ENCODE results near the gene TOP1.
A peak's percentile ranks its signal among the peaks of the same experiment; 100 is the strongest.

Gene TOP1

DNA sequence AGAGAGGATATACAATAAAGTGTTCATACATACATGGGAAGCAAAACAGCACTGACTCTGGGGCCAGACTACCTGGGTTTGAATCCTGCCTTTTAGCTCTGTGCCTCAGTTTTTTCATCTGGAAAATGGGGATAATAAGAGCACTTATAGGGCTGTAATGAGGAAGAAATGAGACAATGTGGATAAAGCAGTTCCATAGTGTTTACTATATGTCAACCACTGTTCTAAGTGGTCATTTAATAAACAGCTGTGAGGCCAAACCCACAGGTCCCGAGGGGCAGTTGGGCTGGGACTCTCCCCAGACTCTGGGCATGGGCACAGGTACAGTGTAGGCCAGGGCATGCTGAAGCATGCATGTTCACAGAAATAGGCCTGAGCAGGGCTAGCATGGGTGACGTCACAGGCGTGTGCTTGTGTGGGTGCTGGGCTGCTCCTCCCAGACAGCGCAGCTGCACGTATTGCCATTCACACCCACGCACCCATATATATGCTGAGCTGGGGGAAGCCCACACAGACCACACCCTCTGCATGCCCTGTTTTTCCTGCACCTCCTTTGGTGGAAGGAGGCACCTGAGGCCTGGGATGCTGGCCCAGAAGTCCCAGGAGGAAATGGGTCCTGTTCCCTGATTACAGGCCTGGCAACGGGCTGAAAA, 105.2 kb downstream of the TOP1 start:
- no peak for DNase-seq

DNA sequence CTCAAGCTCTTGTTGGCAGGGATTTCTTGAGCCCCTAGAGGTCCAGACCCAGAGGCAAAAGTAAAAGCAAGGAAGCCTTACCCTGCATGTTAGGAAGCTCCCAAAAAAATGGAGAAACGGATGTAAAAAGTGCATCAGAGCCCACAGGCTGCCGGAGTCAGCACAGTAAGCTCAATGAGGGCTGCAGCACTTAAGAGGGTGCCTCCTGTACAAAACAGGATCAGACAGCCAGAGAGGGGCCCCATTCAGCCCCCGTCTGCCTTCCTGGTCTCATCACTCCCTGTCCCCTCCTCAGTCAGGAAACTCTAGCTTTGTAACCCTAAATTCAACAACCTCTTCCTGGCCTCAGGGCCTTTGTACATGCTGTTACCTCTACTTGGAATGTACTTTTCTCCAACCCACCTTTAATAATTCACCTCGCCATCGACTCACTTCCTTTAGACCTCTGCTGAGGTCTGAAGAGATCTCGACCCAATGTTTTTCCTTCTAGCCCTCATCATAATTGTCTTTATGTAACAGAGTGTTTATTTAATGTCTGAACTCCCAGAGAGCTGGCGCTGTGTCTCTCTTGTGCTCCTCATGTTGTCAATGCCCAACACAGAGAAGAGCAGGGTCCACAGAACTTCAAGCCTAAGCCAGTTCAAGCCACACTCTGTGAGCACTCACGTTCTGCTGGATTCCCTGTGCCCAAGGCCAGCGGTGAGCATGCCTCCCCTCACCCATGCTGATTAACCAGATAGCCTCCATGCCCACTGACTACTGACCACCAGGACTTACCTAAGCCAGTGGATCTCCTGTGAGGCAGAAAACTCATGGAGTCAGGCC, 106.0 kb downstream of the TOP1 start:
- DNase-seq, result no peak

- peak; percentile 80 for DNase-seq
Observed at GRCh38 chr20:41135187-41135887, 106.7 kb downstream of the TOP1 start.

DNA sequence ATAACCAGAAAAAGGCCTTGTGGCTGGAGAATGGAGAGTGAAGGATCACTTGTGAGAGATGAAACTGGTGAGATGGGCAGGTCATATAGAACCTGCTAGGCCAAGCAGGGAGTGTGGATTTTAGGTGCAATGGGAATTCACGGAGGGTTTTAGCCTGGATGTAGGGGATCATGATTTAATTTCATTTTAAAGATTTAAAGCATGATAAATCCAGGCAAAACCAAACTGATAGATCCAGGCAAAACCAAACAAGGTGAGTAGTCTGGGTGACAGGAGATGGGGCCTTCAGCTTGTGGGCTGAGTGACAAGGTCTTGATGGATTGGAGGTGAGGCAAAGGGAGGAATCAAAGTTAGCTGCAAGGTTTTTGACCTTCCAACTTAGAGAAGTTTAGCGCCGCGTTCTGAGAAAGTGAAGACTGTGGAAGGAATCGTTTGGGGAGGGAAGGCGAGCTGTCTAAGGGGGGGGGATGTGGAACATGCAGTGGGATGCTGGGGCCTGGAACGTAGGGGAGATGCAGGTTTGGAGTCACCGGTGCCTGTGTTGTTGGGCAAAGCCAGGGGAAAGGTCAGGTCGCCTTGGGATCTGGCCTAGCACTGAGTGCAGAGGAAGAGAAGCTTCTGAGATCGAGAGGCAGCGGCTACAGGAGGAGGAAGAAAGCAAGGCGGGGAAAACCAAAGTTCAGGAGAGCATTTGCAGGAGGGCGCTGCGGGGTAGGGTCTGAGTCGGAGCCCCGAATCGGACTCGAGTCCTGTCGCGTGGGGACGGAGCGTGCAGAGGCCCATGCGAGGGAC, 107.5 kb downstream of the TOP1 start:
- DNase-seq, result no peak

DNA sequence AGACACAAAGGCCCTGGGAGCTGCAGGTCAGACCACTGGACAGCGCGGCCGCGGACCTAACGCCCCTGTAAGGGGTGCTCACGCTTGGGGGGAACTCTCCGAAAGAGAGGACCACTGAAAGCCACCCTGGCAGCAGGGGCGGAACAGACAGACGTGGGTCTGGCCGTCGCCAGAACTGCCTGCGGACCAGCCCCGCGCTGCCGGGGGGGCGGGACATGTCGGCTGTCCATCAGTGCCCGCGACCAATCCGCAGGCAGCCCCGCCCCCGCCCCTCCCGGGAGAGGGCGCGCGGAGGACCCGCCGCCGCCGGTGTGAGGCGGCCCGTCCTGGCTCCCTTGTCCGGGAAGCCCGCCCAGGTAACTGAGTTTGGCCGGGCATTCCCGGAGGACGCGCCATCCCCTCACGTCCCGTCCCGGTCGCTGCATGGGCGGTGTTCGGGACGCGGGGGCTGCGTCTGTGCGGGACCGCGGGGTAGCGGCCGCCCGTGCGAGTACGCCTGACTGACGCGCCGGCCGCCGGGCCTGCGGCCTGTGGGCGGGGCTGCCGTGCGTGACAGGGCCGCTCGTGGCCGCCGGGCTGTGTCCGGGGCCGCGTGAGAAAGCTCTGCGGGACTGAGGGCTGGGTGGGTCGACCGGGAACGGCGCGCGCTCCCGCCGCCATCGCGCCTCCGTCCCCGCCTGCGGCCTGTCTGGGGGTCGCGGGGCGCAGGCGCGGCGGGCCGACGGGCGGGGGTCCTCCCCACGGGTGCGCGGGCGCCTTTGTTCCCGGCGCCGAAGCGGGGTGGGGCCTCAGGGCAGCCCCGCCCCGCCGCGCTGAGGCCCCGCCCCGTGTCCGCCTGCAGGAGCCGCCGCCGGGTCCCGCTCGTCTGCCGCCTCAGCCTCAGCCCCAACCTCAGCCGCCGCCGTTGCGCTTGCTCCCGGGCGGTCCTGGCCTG, 108.3 kb downstream of the TOP1 start, which contains the start of gene PLCG1:
TSS of gene PLCG1 (plus strand) at position 864 of the 934 bp plus-strand sequence. CDS start 99 bp downstream, outside the sequence.
- peak; percentile 94 for DNase-seq

- DNase-seq, result peak; percentile 91
Observed at GRCh38 chr20:41137614-41138474, 109.2 kb downstream of the TOP1 start.

- no peak for DNase-seq
Observed at GRCh38 chr20:41138475-41139226, 110.0 kb downstream of the TOP1 start.

- DNase-seq, result peak; percentile 11
Observed at GRCh38 chr20:41139227-41140093, 110.8 kb downstream of the TOP1 start.

DNA sequence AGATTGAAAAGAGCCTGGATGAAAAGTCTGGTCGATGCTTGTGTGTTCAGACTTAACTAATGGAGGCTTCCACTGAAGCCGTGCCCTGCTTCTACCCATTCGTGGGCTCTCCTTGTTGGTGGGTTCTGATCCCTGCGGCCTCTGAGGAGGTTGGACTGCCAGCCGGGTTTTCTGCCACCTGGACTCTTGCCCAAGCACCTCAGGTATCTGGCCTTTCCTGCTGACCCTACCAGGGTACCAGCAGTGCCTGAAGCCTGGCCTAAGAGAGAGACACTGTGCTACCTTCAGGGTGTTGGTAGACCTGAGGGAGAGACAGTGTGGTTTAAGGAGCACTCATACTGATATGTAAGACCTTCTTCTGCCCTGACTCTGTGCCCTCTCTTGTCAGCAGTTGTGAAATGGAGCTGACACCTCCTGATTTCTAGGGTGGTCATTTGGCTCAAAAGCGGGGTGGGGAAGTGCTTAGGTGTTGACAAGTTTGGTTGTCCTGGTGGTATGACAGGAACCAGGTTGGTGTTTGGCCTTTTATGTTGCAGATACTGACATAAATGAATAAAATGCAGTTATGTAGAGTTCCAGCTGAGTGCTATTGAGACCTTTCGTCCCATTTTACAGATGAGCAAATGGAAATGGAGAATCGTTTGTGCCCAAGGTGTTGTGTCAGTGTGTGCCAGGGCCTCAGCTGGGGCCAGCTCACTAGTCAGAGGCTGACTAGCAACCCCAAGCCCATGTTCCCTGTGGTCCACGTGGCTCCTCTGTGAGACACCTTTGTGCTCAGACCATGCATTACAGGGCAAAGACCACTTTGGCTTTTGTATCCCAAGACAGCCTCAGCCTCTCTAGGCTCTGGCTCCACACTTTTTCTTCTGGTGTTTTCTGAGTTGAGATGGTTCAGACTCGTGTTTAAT, 111.9 kb downstream of the TOP1 start:
- peak; percentile 29 for DNase-seq

DNA sequence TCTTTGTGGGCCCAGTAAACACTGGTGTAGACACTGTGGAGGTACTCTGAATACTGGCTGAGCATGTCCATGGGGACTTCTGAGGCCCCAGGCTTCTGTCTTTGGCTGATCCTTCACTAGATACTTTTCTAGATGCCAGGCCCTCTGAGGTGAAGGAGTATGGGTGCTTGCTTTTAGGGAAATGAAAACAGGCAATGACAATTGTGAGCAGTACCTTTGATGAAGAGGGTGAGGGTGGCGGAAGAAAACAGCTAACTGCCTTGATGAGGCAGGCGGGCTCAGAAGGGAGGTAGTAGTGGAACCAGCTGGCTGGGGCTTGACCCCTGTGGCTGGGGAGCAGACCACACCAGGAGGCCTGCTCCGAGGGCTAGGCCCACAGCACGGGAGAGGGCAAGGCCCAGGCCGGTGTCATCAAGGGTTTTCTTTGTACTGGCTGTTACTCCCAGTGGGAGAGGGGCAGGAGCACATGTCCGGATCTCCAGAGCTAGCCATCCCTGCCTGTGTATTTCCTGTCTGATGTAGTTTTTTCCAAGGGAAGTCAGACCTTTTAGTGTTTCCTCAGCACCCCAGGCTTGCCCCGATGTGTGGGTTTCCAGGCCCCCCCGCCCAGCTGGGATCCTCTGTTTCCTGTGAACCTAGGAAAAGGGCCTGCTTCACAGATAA, 112.7 kb downstream of the TOP1 start:
- no peak for DNase-seq

GRCh38 chr20:41142245-41142644, 113.6 kb downstream of the TOP1 start:
- no peak for DNase-seq

GRCh38 chr20:41142919-41143318, 114.3 kb downstream of the TOP1 start:
- DNase-seq, result no peak

- no peak for DNase-seq
Observed at GRCh38 chr20:41143354-41143753, 114.7 kb downstream of the TOP1 start.

- DNase-seq, result no peak
Observed at GRCh38 chr20:41145317-41145716, 116.7 kb downstream of the TOP1 start.

GRCh38 chr20:41145821-41146620, 117.4 kb downstream of the TOP1 start:
- DNase-seq, result no peak

DNA sequence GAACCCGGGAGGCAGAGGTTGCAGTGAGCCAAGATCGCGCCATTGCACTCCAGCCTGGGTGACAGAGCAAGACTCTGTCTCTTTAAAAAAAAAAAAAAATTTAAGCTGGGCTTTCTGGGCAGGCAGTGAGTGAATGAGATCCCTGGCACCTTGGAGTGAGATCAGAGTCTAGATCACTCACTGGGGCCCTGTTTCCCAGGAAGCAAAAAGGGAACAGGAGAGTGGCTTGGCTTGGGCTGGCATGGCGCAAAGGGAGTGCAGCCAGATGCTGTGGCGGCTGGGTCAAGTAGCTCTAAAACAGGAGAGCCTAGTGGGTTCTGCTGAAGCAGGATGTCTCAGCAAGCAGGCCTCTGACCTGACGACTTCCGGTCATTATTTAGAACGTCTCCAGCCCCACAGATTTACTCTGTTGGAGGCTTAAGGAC, 119.2 kb downstream of the TOP1 start:
- no peak for DNase-seq

All from islet precursor cell (in vitro differentiated cells).